Measurements from ENCODE around the gene DOK6. TPM values are rescaled to one million over a fixed set of nuclear protein-coding genes. Genes with fewer than 3 reads are reported as not detected.

DOK6 gene
- polyA plus RNA-seq (2013, experiment 1 of 2) = 0.40 TPM
- 0.42 TPM for polyA plus RNA-seq (2013, experiment 2 of 2)

- Histone ChIP-seq H2AFZ (ENCODE audit: low read depth, low read length) (peak within 1 kb of the TSS; percentile 20), H4K91ac (ENCODE audit: low read length) (peak within 1 kb of the TSS; percentile 85), H3K4me3 (ENCODE audit: insufficient read depth in 1 of 2, low read depth in 1 of 2, low read length in 2 of 2) (peak within 1 kb of the TSS; percentile 67 to 81), H3K36me3 (ENCODE audit: control insufficient read depth in 1 of 2, insufficient read depth in 2 of 2, low read depth in 1 of 2, low read length in 2 of 2) (no peaks in the 10 kb centered on the region), H4K8ac (ENCODE audit: low read length) (peak within 1 kb of the TSS; percentile 71), H3K14ac (ENCODE audit: low read length in 2 of 2) (no peak within 1 kb of the TSS), H3K27ac (ENCODE audit: low read length, poor library complexity, severe bottlenecking) (no peak within 1 kb of the TSS), H3K79me1 (replicated peaks; ENCODE audit: low read length, poor library complexity, severe bottlenecking) (no peaks in the 10 kb centered on the region), H2BK12ac (ENCODE audit: low read length in 2 of 2) (peak within 1 kb of the TSS in 1 of 2 experiments; percentile 29), H2AK5ac (ENCODE audit: low read length, severe bottlenecking) (no peak within 1 kb of the TSS), H3K18ac (ENCODE audit: low read depth in 1 of 2, low read length in 2 of 2) (peak within 1 kb of the TSS in 1 of 2 experiments; percentile 26), H3K4me2 (ENCODE audit: low read length, poor library complexity, severe bottlenecking) (peak within 1 kb of the TSS; percentile 83), H3K27me3 (ENCODE audit: control insufficient read depth in 1 of 2, insufficient read depth in 1 of 2, low read length in 2 of 2) (peaks cover 16 to 25% of the 10 kb centered on the region in 2 experiments), H3K9ac (ENCODE audit: low read length) (peak within 1 kb of the TSS; percentile 46), H3K9me3 (ENCODE audit: control insufficient read depth, low read length) (no peaks in the 10 kb centered on the region), H2BK120ac (ENCODE audit: low read depth, low read length) (peak within 1 kb of the TSS; percentile 55), H3K4me1 (ENCODE audit: control insufficient read depth, insufficient read depth, low read depth, low read length) (peaks cover 16% of the 10 kb centered on the region), H3K4ac (ENCODE audit: low read depth in 1 of 2, low read length in 2 of 2) (no peak within 1 kb of the TSS), H2BK15ac (ENCODE audit: low read depth, poor library complexity, severe bottlenecking) (peak within 1 kb of the TSS; percentile 46), H3K23ac (ENCODE audit: low read length in 2 of 2) (no peak within 1 kb of the TSS), H2BK5ac (ENCODE audit: low read depth, low read length, poor library complexity, severe bottlenecking) (no peak within 1 kb of the TSS)
- peak; percentile 80 for DNase-seq
- WGBS = under 1% methylated on average over 35 of the region's 79 CpGs
Observed at GRCh38 chr18:69400253-69400975, at the start of gene DOK6. TSS of gene DOK6 (plus strand) at chr18:69400888.

DNA sequence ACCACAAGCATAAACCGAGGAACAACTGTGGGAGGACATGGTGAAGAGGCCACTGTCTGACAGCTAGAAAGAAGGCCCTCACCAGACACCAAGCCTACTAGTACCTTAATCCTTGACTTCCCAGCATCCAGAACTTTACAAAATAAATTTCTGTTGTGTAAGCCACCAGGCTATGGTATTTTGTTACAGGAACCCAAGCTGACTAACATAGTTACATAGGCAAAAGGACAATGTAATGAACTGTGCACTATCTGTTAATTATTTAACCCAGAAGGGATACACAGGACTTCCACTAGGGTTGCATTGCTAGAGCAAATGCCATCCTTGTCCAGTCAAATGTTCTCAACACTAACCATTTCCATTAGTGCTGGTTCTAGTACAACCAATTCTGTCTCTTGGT lies 47.7 kb upstream of the DOK6 start:
- H2AFZ ChIP-seq (ENCODE audit: low read depth, low read length) = no peak overlapping the region
- H3K14ac ChIP-seq (ENCODE audit: low read length in 2 of 2) = no peak overlapping the region
- DNase-seq = no peak
- H3K36me3 ChIP-seq (ENCODE audit: control insufficient read depth in 1 of 2, insufficient read depth in 2 of 2, low read depth in 1 of 2, low read length in 2 of 2) = no peaks in the 10 kb centered on the region
- H3K23ac ChIP-seq (ENCODE audit: low read length in 2 of 2) = no peak overlapping the region
- H4K8ac ChIP-seq (ENCODE audit: low read length) = no peak overlapping the region
- H3K4ac ChIP-seq (ENCODE audit: low read depth in 1 of 2, low read length in 2 of 2) = no peak overlapping the region
- no peak overlapping the region for H2BK12ac ChIP-seq (ENCODE audit: low read length in 2 of 2)
- H3K4me3 ChIP-seq (ENCODE audit: insufficient read depth in 1 of 2, low read depth in 1 of 2, low read length in 2 of 2) = no peak overlapping the region
- no peak overlapping the region for H3K18ac ChIP-seq (ENCODE audit: low read depth in 1 of 2, low read length in 2 of 2)
- H4K91ac ChIP-seq (ENCODE audit: low read length) = no peak overlapping the region
- H2BK5ac ChIP-seq (ENCODE audit: low read depth, low read length, poor library complexity, severe bottlenecking) = no peak overlapping the region
- H3K4me2 ChIP-seq (ENCODE audit: low read length, poor library complexity, severe bottlenecking) = no peak overlapping the region
- H2BK15ac ChIP-seq (ENCODE audit: low read depth, poor library complexity, severe bottlenecking) = no peak overlapping the region
- H3K9ac ChIP-seq (ENCODE audit: low read length) = no peak overlapping the region
- H3K27ac ChIP-seq (ENCODE audit: low read length, poor library complexity, severe bottlenecking) = no peak overlapping the region
- peaks cover 18% of the 10 kb centered on the region for H3K9me3 ChIP-seq (ENCODE audit: control insufficient read depth, low read length)
- no peak overlapping the region for H2BK120ac ChIP-seq (ENCODE audit: low read depth, low read length)
- H3K4me1 ChIP-seq (ENCODE audit: control insufficient read depth, insufficient read depth, low read depth, low read length) = no peaks in the 10 kb centered on the region
- no peak overlapping the region for H2AK5ac ChIP-seq (ENCODE audit: low read length, severe bottlenecking)
- H3K27me3 ChIP-seq (ENCODE audit: control insufficient read depth in 1 of 2, insufficient read depth in 1 of 2, low read length in 2 of 2) = no peaks in the 10 kb centered on the region
- WGBS = 90% methylated on average over 1 of the region's 1 CpG
- H3K79me1 ChIP-seq (replicated peaks; ENCODE audit: low read length, poor library complexity, severe bottlenecking) = no peaks in the 10 kb centered on the region

DNA sequence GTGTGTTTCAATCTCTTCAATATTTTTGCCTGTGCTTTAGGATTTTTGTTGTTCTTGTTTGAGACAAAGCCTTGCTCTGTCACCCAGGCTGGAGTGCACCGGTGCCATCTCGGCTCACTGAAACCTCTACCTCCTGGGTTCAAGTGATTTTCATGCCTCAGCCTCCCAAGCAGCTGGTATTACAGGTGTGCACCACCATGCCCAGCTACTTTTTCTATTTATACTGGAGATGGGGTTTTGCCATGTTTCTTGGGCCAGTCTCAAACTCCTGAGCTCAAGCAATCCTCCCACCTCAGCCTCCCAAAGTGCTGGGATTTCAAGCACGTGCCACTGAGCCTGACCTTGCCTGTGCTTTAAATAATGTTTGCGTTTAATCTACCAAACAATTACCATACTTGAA lies 43.1 kb upstream of the DOK6 start:
- H3K4me2 ChIP-seq (ENCODE audit: low read length, poor library complexity, severe bottlenecking) = no peak overlapping the region
- no peak overlapping the region for H4K91ac ChIP-seq (ENCODE audit: low read length)
- H3K18ac ChIP-seq (ENCODE audit: low read depth in 1 of 2, low read length in 2 of 2) = no peak overlapping the region
- H3K79me1 ChIP-seq (replicated peaks; ENCODE audit: low read length, poor library complexity, severe bottlenecking) = no peaks in the 10 kb centered on the region
- H2BK5ac ChIP-seq (ENCODE audit: low read depth, low read length, poor library complexity, severe bottlenecking) = no peak overlapping the region
- H3K14ac ChIP-seq (ENCODE audit: low read length in 2 of 2) = no peak overlapping the region
- no peak overlapping the region for H2BK120ac ChIP-seq (ENCODE audit: low read depth, low read length)
- H3K9ac ChIP-seq (ENCODE audit: low read length) = no peak overlapping the region
- no peak overlapping the region for H4K8ac ChIP-seq (ENCODE audit: low read length)
- DNase-seq = no peak
- H3K27ac ChIP-seq (ENCODE audit: low read length, poor library complexity, severe bottlenecking) = no peak overlapping the region
- no peak overlapping the region for H3K4me3 ChIP-seq (ENCODE audit: insufficient read depth in 1 of 2, low read depth in 1 of 2, low read length in 2 of 2)
- peaks cover 35% of the 10 kb centered on the region for H3K9me3 ChIP-seq (ENCODE audit: control insufficient read depth, low read length)
- H2BK12ac ChIP-seq (ENCODE audit: low read length in 2 of 2) = no peak overlapping the region
- H2AK5ac ChIP-seq (ENCODE audit: low read length, severe bottlenecking) = no peak overlapping the region
- no peak overlapping the region for H2AFZ ChIP-seq (ENCODE audit: low read depth, low read length)
- no peak overlapping the region for H2BK15ac ChIP-seq (ENCODE audit: low read depth, poor library complexity, severe bottlenecking)
- no peak overlapping the region for H3K4ac ChIP-seq (ENCODE audit: low read depth in 1 of 2, low read length in 2 of 2)
- no peaks in the 10 kb centered on the region for H3K36me3 ChIP-seq (ENCODE audit: control insufficient read depth in 1 of 2, insufficient read depth in 2 of 2, low read depth in 1 of 2, low read length in 2 of 2)
- no peaks in the 10 kb centered on the region for H3K4me1 ChIP-seq (ENCODE audit: control insufficient read depth, insufficient read depth, low read depth, low read length)
- H3K23ac ChIP-seq (ENCODE audit: low read length in 2 of 2) = no peak overlapping the region
- 90% methylated on average over 2 of the region's 4 CpGs for WGBS
- no peaks in the 10 kb centered on the region for H3K27me3 ChIP-seq (ENCODE audit: control insufficient read depth in 1 of 2, insufficient read depth in 1 of 2, low read length in 2 of 2)

- Histone ChIP-seq H2AK5ac (ENCODE audit: low read length, severe bottlenecking) (no peak overlapping the region), H3K4ac (ENCODE audit: low read depth in 1 of 2, low read length in 2 of 2) (no peak overlapping the region), H3K27me3 (ENCODE audit: control insufficient read depth in 1 of 2, insufficient read depth in 1 of 2, low read length in 2 of 2) (no peaks in the 10 kb centered on the region), H2BK12ac (ENCODE audit: low read length in 2 of 2) (no peak overlapping the region), H3K14ac (ENCODE audit: low read length in 2 of 2) (no peak overlapping the region), H2BK5ac (ENCODE audit: low read depth, low read length, poor library complexity, severe bottlenecking) (no peak overlapping the region), H3K9ac (ENCODE audit: low read length) (no peak overlapping the region), H3K27ac (ENCODE audit: low read length, poor library complexity, severe bottlenecking) (no peak overlapping the region), H3K36me3 (ENCODE audit: control insufficient read depth in 1 of 2, insufficient read depth in 2 of 2, low read depth in 1 of 2, low read length in 2 of 2) (no peaks in the 10 kb centered on the region), H3K4me2 (ENCODE audit: low read length, poor library complexity, severe bottlenecking) (no peak overlapping the region), H2BK120ac (ENCODE audit: low read depth, low read length) (no peak overlapping the region), H3K18ac (ENCODE audit: low read depth in 1 of 2, low read length in 2 of 2) (no peak overlapping the region), H4K8ac (ENCODE audit: low read length) (no peak overlapping the region), H3K79me1 (replicated peaks; ENCODE audit: low read length, poor library complexity, severe bottlenecking) (no peaks in the 10 kb centered on the region), H3K9me3 (ENCODE audit: control insufficient read depth, low read length) (peaks cover 31% of the 10 kb centered on the region), H3K4me1 (ENCODE audit: control insufficient read depth, insufficient read depth, low read depth, low read length) (no peaks in the 10 kb centered on the region), H3K4me3 (ENCODE audit: insufficient read depth in 1 of 2, low read depth in 1 of 2, low read length in 2 of 2) (no peak overlapping the region), H4K91ac (ENCODE audit: low read length) (no peak overlapping the region), H2AFZ (ENCODE audit: low read depth, low read length) (no peak overlapping the region), H2BK15ac (ENCODE audit: low read depth, poor library complexity, severe bottlenecking) (no peak overlapping the region), H3K23ac (ENCODE audit: low read length in 2 of 2) (no peak overlapping the region)
- 56% methylated on average over 5 of the region's 6 CpGs for whole genome bisulfite sequencing
- peak; percentile 42 for DNase-seq
Observed at GRCh38 chr18:69358212-69358895, 42.3 kb upstream of the DOK6 start.
